ENCODE results near the gene ARID2. TPM values are rescaled to one million over a fixed set of nuclear protein-coding genes. Genes with fewer than 3 reads are reported as not detected.

ARID2 gene
- total and polyA plus RNA-seq, 2 of the 13 experiments (the other 11 are each of a cell fraction or from before 2014, with no cell fraction given), result 15.9 to 22.2 TPM

- no peak for TF ChIP-seq ZNF775 (CRISPR knock-in tag; IDR thresholded peaks at IDR 0.05; ENCODE audit: borderline replicate concordance)
- no peak for TF ChIP-seq PAF1 (CRISPR knock-in tag; IDR thresholded peaks at IDR 0.05)
- 0 out of 2 replicates have a peak, but pooled peaks have one; percentile 51 for TF ChIP-seq HIC2 (CRISPR knock-in tag; IDR thresholded peaks at IDR 0.05; ENCODE audit: low read depth)
- TF ChIP-seq MLLT10 (CRISPR knock-in tag; IDR thresholded peaks at IDR 0.05), result no peak
- TF ChIP-seq SATB2 (CRISPR knock-in tag; IDR thresholded peaks at IDR 0.05), result 0 out of 2 replicates have a peak, but pooled peaks have one; percentile 33
- TF ChIP-seq HCFC1 (IDR thresholded peaks at IDR 0.05; ENCODE audit: low read depth, low read length), result no peak
- TF ChIP-seq CCAR2 (optimal IDR thresholded peaks at IDR 0.05; ENCODE audit: low read depth, low read length), result peak; percentile 69
- no peak for TF ChIP-seq NFE2L1 (CRISPR knock-in tag; IDR thresholded peaks at IDR 0.05; ENCODE audit: borderline replicate concordance)
- TF ChIP-seq ZNF441 (CRISPR knock-in tag; IDR thresholded peaks at IDR 0.05; ENCODE audit: borderline replicate concordance), result peak; percentile 86
- TF ChIP-seq PBX3 (CRISPR knock-in tag; IDR thresholded peaks at IDR 0.05; ENCODE audit: borderline replicate concordance), result peak; percentile 61; the same call in 1 of the 2 replicates
- peak; percentile 87; the same call in 1 of the 2 replicates for TF ChIP-seq MEIS2 (CRISPR knock-in tag; IDR thresholded peaks at IDR 0.05)
- TF ChIP-seq, protein P1, sequence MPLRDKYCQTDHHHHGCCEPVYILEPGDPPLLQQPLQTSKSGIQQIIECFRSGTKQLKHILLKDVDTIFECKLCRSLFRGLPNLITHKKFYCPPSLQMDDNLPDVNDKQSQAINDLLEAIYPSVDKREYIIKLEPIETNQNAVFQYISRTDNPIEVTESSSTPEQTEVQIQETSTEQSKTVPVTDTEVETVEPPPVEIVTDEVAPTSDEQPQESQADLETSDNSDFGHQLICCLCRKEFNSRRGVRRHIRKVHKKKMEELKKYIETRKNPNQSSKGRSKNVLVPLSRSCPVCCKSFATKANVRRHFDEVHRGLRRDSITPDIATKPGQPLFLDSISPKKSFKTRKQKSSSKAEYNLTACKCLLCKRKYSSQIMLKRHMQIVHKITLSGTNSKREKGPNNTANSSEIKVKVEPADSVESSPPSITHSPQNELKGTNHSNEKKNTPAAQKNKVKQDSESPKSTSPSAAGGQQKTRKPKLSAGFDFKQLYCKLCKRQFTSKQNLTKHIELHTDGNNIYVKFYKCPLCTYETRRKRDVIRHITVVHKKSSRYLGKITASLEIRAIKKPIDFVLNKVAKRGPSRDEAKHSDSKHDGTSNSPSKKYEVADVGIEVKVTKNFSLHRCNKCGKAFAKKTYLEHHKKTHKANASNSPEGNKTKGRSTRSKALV (CRISPR knock-in tag; IDR thresholded peaks at IDR 0.05), result peak; percentile 53; the same call in 1 of the 2 replicates
- no peak for TF ChIP-seq MAFK (conservative IDR thresholded peaks at IDR 0.05 in 1 of 2, IDR thresholded peaks at IDR 0.05 in 1 of 2; ENCODE audit: low read length in 2 of 2)
- no peak for TF ChIP-seq ZNF616 (CRISPR knock-in tag; IDR thresholded peaks at IDR 0.05; ENCODE audit: low read depth)
- TF ChIP-seq RFX5 (IDR thresholded peaks at IDR 0.05; ENCODE audit: low read depth, low read length), result no peak
- TF ChIP-seq, protein P2, sequence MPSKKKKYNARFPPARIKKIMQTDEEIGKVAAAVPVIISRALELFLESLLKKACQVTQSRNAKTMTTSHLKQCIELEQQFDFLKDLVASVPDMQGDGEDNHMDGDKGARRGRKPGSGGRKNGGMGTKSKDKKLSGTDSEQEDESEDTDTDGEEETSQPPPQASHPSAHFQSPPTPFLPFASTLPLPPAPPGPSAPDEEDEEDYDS (CRISPR knock-in tag; IDR thresholded peaks at IDR 0.05), result peak; percentile 78
- TF ChIP-seq ZSCAN22 (CRISPR knock-in tag; IDR thresholded peaks at IDR 0.05), result no peak
- TF ChIP-seq KLF13 (CRISPR knock-in tag; IDR thresholded peaks at IDR 0.05), result 0 out of 2 replicates have a peak, but pooled peaks have one; percentile 19
- TF ChIP-seq ZBTB8A (CRISPR knock-in tag; IDR thresholded peaks at IDR 0.05; ENCODE audit: borderline replicate concordance, low read depth), result no peak
- TF ChIP-seq ZNF766 (CRISPR knock-in tag; IDR thresholded peaks at IDR 0.05; ENCODE audit: borderline replicate concordance), result no peak
- peak; percentile 84 for TF ChIP-seq ZNF205 (CRISPR knock-in tag; IDR thresholded peaks at IDR 0.05)
- TF ChIP-seq HOXA3 (CRISPR knock-in tag; IDR thresholded peaks at IDR 0.05), result peak; percentile 91
- TF ChIP-seq ZNF577 (CRISPR knock-in tag; IDR thresholded peaks at IDR 0.05; ENCODE audit: borderline replicate concordance, low read depth), result no peak
These were observed 775 bp upstream of the ARID2 start (continued) for GRCh38 chr12:45728630-45729232.

Data from HepG2 (cell line).